ENCODE measurements around the gene SFXN3. TPM values are rescaled to one million over a fixed set of nuclear protein-coding genes. Genes with fewer than 3 reads are reported as not detected.

The SFXN3 gene
- total and polyA plus RNA-seq, 2 experiments from 2014 or later: 0.68 to 3.8 TPM

- TF ChIP-seq ZNF462 (CRISPR knock-in tag; IDR thresholded peaks at IDR 0.05): no peak
- TF ChIP-seq EZH2phosphoT487 (IDR thresholded peaks at IDR 0.05; ENCODE audit: unreplicated experiment): no peak
- TF ChIP-seq ZNF114 (CRISPR knock-in tag; IDR thresholded peaks at IDR 0.05): no peak
- no peak for TF ChIP-seq NANOG (IDR thresholded peaks at IDR 0.05; ENCODE audit: borderline replicate concordance)
- no peak for TF ChIP-seq STAT1 (IDR thresholded peaks at IDR 0.05; ENCODE audit: unreplicated experiment)
- TF ChIP-seq POLR2AphosphoS5 (IDR thresholded peaks at IDR 0.05; ENCODE audit: low read depth): no peak
These were observed 38.4 kb downstream of the SFXN3 start (continued) for GRCh38 chr10:101069441-101069840.

- no peak overlapping the region for H3K4me3 ChIP-seq
- H3K27me3 Mint-ChIP-seq (ENCODE audit: insufficient read depth, low read depth, poor library complexity): peaks cover 65% of the 10 kb centered on the region
- TF ChIP-seq REST (IDR thresholded peaks at IDR 0.05; ENCODE audit: unreplicated experiment): no peak
- no peak for TF ChIP-seq EZH2 (IDR thresholded peaks at IDR 0.05; ENCODE audit: low read depth, unreplicated experiment)
- no peak for TF ChIP-seq ZNF331 (CRISPR knock-in tag; IDR thresholded peaks at IDR 0.05; ENCODE audit: low read depth)
- no peak for TF ChIP-seq STAT1 (IDR thresholded peaks at IDR 0.05; ENCODE audit: unreplicated experiment)
- TF ChIP-seq ETS1 (IDR thresholded peaks at IDR 0.05): no peak
- no peak for TF ChIP-seq ZNF114 (CRISPR knock-in tag; IDR thresholded peaks at IDR 0.05)
- TF ChIP-seq CTCF (conservative IDR thresholded peaks at IDR 0.05; ENCODE audit: low read depth in 2 of 2): no peak
- TF ChIP-seq POLR2AphosphoS5 (IDR thresholded peaks at IDR 0.05; ENCODE audit: low read depth): no peak
- TF ChIP-seq CREB1 (CRISPR knock-in tag; IDR thresholded peaks at IDR 0.05; ENCODE audit: low read depth): no peak
- TF ChIP-seq EZH2phosphoT487 (IDR thresholded peaks at IDR 0.05; ENCODE audit: unreplicated experiment): no peak
These were observed 39.1 kb downstream of the SFXN3 start for GRCh38 chr10:101070098-101070497.

More at GRCh38 chr10:101070098-101070497, 39.1 kb downstream of the SFXN3 start:
- no peak overlapping the region for H3K27ac ChIP-seq (ENCODE audit: low read depth)
- no peak overlapping the region for H3K4me2 ChIP-seq
- peaks cover 5% of the 10 kb centered on the region for H4K20me1 ChIP-seq (replicated peaks; ENCODE audit: insufficient read depth)
- ATAC-seq: no peak
- no peak overlapping the region for H3K4me3 Mint-ChIP-seq
- DNase-seq (ENCODE audit: low spot score): no peak
- no peaks in the 10 kb centered on the region for H3F3A ChIP-seq (replicated peaks; ENCODE audit: low read depth)
- H3K27me3 ChIP-seq (ENCODE audit: insufficient read depth): peaks cover 87% of the 10 kb centered on the region
- peaks cover 34% of the 10 kb centered on the region for H3K4me1 Mint-ChIP-seq
- H2AFZ ChIP-seq: no peak overlapping the region
- no peaks in the 10 kb centered on the region for H3K36me3 ChIP-seq (ENCODE audit: insufficient read depth)
- no peaks in the 10 kb centered on the region for H3K79me2 ChIP-seq (replicated peaks; ENCODE audit: insufficient read depth)
- no peaks in the 10 kb centered on the region for H3K36me3 Mint-ChIP-seq (ENCODE audit: low read depth)
- H3K9me2 ChIP-seq (ENCODE audit: insufficient read depth): no peaks in the 10 kb centered on the region
- no peak overlapping the region for H3K27ac Mint-ChIP-seq
- H3K4me1 ChIP-seq (ENCODE audit: insufficient read depth): peaks cover 19% of the 10 kb centered on the region
- peaks cover 2% of the 10 kb centered on the region; the same call in 1 of the 3 replicates for H3K9me3 Mint-ChIP-seq
